ENCODE measurements around the gene FKBP4. TPM values are rescaled to one million over a fixed set of nuclear protein-coding genes. Genes with fewer than 3 reads are reported as not detected.
A peak's percentile ranks its signal among the peaks of the same experiment; 100 is the strongest.

Gene FKBP4
- total and polyA plus RNA-seq, 2 experiments from 2014 or later, result 126 to 223 TPM

- no peak overlapping the region for H3K27ac Mint-ChIP-seq
- H3K4me3 ChIP-seq, result no peak overlapping the region
- H3K4me1 ChIP-seq (ENCODE audit: insufficient read depth), result no peaks in the 10 kb centered on the region
- H3K36me3 Mint-ChIP-seq (ENCODE audit: low read depth), result peaks cover 70% of the 10 kb centered on the region
- H3K27me3 ChIP-seq (ENCODE audit: insufficient read depth), result no peaks in the 10 kb centered on the region
- no peaks in the 10 kb centered on the region for H3K9me3 Mint-ChIP-seq
- H3K36me3 ChIP-seq (ENCODE audit: insufficient read depth), result peaks cover 63% of the 10 kb centered on the region
- peaks cover 2% of the 10 kb centered on the region; the same call in 1 of the 2 replicates for H3K79me2 ChIP-seq (replicated peaks; ENCODE audit: insufficient read depth)
- H3K4me1 Mint-ChIP-seq, result no peaks in the 10 kb centered on the region
- H3K4me3 Mint-ChIP-seq, result no peak overlapping the region; the same call in 2 of the 3 replicates
- no peak overlapping the region for H2AFZ ChIP-seq
- no peaks in the 10 kb centered on the region for H3K9me2 ChIP-seq (ENCODE audit: insufficient read depth)
- H4K20me1 ChIP-seq (replicated peaks; ENCODE audit: insufficient read depth), result peaks cover 19% of the 10 kb centered on the region
- no peak for TF ChIP-seq POLR2AphosphoS5 (IDR thresholded peaks at IDR 0.05; ENCODE audit: low read depth)
- TF ChIP-seq REST (IDR thresholded peaks at IDR 0.05; ENCODE audit: unreplicated experiment), result no peak
- TF ChIP-seq ZNF331 (CRISPR knock-in tag; IDR thresholded peaks at IDR 0.05; ENCODE audit: low read depth), result no peak
- no peak for TF ChIP-seq NANOG (IDR thresholded peaks at IDR 0.05; ENCODE audit: borderline replicate concordance)
- no peak for TF ChIP-seq STAT1 (IDR thresholded peaks at IDR 0.05; ENCODE audit: unreplicated experiment)
- TF ChIP-seq CTCF (conservative IDR thresholded peaks at IDR 0.05; ENCODE audit: low read depth in 2 of 2), result no peak
- no peak for TF ChIP-seq ETS1 (IDR thresholded peaks at IDR 0.05)
- TF ChIP-seq JUNB (IDR thresholded peaks at IDR 0.05; ENCODE audit: unreplicated experiment), result no peak
- TF ChIP-seq EZH2 (IDR thresholded peaks at IDR 0.05; ENCODE audit: low read depth, unreplicated experiment), result no peak
- no peak for TF ChIP-seq CREB1 (CRISPR knock-in tag; IDR thresholded peaks at IDR 0.05; ENCODE audit: low read depth)
- TF ChIP-seq EZH2phosphoT487 (IDR thresholded peaks at IDR 0.05; ENCODE audit: unreplicated experiment), result no peak
- no peak for TF ChIP-seq ZNF114 (CRISPR knock-in tag; IDR thresholded peaks at IDR 0.05)
- TF ChIP-seq ZNF462 (CRISPR knock-in tag; IDR thresholded peaks at IDR 0.05), result no peak
- no peak for ATAC-seq
- H3K4me2 ChIP-seq, result no peak overlapping the region
- no peak for DNase-seq (ENCODE audit: low spot score)
- H3F3A ChIP-seq (replicated peaks; ENCODE audit: low read depth), result peaks cover 57% of the 10 kb centered on the region
- 0 out of 2 replicates have a peak overlapping the region, but pooled peaks have one; percentile 32 for H3K27ac ChIP-seq (ENCODE audit: low read depth)
- H3K27me3 Mint-ChIP-seq (ENCODE audit: insufficient read depth, low read depth, poor library complexity), result peaks cover 6% of the 10 kb centered on the region
Observed at GRCh38 chr12:2804393-2805142, 9.8 kb downstream of the FKBP4 start.

Data from GM23338 (cell line).